PFSK-1 (cell line): ENCODE results near the gene SRPK2. TPM values are rescaled to one million over a fixed set of nuclear protein-coding genes. Genes with fewer than 3 reads are reported as not detected.

Experiments
- FOXP2 ChIP-seq: optimal IDR thresholded peaks from 2 replicates; pipeline ENCODE3; 2011; ENCODE audit warnings: borderline replicate concordance, control low read depth, inconsistent platforms; ENCODE audit not compliant: insufficient read depth; ENCODE audit errors: extremely low read length, extremely low read depth
- POLR2AphosphoS5 ChIP-seq: IDR thresholded peaks from 2 replicates; pipeline ENCODE4 v1.6.1; 2012; ENCODE audit warnings: low read depth, mild to moderate bottlenecking, control low read depth, low read length, moderate library complexity
- REST ChIP-seq, 2 experiments: IDR thresholded peaks; 2 replicates each; pipeline versions ENCODE4 v1.6.1 to v1.8.0; 2011 to 2012; ENCODE audit warnings: low read depth in 2 of 2, low read length in 2 of 2, control low read depth in 1 of 2, inconsistent platforms in 1 of 2, mild to moderate bottlenecking in 1 of 2, moderate library complexity in 1 of 2; ENCODE audit not compliant: insufficient read depth in 1 of 2
- SIN3A ChIP-seq: IDR thresholded peaks from 2 replicates; pipeline ENCODE4 v1.6.1; 2012; ENCODE audit warnings: mild to moderate bottlenecking, low read length, moderate library complexity, borderline replicate concordance; ENCODE audit not compliant: insufficient read depth
- TAF1 ChIP-seq: IDR thresholded peaks from 2 replicates; pipeline ENCODE4 v1.6.1; 2012; ENCODE audit warnings: low read length, control low read depth, borderline replicate concordance; ENCODE audit not compliant: insufficient read depth
- polyA plus RNA-seq: library from polyadenylated mRNA; unstranded; fragments of >200 nt; gene quantifications from one replicate; pipeline ENCODE4 v1.2.1, GENCODE V29; 2012; ENCODE audit warnings: low read depth, missing spikeins; ENCODE audit not compliant: insufficient read length

SRPK2 gene
- polyA plus RNA-seq: 26.4 TPM

GRCh38 chr7:105388356-105389087, at the start of gene SRPK2:
Gene SRPK2, minus strand, starts transcription at chr7:105388921.
- peak; percentile 15; the same call in 1 of the 2 replicates for TF ChIP-seq SIN3A
- TF ChIP-seq POLR2AphosphoS5: no peak; the same call in 1 of the 2 replicates
- TF ChIP-seq TAF1: no peak
- no peak for TF ChIP-seq REST (IDR thresholded peaks at IDR 0.05; ENCODE audit: insufficient read depth in 1 of 2, low read depth in 2 of 2, low read length in 2 of 2)
- no peak for TF ChIP-seq FOXP2

- TF ChIP-seq SIN3A (no peak), TAF1 (no peak), REST (IDR thresholded peaks at IDR 0.05; ENCODE audit: insufficient read depth in 1 of 2, low read depth in 2 of 2, low read length in 2 of 2) (no peak), POLR2AphosphoS5 (no peak), FOXP2 (no peak)
Measured at GRCh38 chr7:105438254-105438653, 49.5 kb upstream of the SRPK2 start.

- no peak for TF ChIP-seq SIN3A
- TF ChIP-seq FOXP2: no peak
- TF ChIP-seq REST (IDR thresholded peaks at IDR 0.05; ENCODE audit: insufficient read depth in 1 of 2, low read depth in 2 of 2, low read length in 2 of 2): no peak
- no peak for TF ChIP-seq POLR2AphosphoS5
- no peak for TF ChIP-seq TAF1
Measured at GRCh38 chr7:105429746-105430612, 41.3 kb upstream of the SRPK2 start.

GRCh38 chr7:105426606-105427146, 38.0 kb upstream of the SRPK2 start:
- TF ChIP-seq REST (IDR thresholded peaks at IDR 0.05; ENCODE audit: insufficient read depth in 1 of 2, low read depth in 2 of 2, low read length in 2 of 2): no peak
- no peak for TF ChIP-seq FOXP2
- no peak for TF ChIP-seq POLR2AphosphoS5
- TF ChIP-seq SIN3A: no peak
- no peak for TF ChIP-seq TAF1
